Measurements from ENCODE around the gene SMIM13. TPM values are rescaled to one million over a fixed set of nuclear protein-coding genes. Genes with fewer than 3 reads are reported as not detected.
"Not testable (repeated sequence)": the region's sequence is repeated elsewhere in the genome, so short reads cannot be mapped to it uniquely, and the experiment has no call there.

Gene SMIM13
- total RNA-seq, 4 donors from 2014 or later, result 3.8 to 7.4 (median 6.3) TPM

DNA sequence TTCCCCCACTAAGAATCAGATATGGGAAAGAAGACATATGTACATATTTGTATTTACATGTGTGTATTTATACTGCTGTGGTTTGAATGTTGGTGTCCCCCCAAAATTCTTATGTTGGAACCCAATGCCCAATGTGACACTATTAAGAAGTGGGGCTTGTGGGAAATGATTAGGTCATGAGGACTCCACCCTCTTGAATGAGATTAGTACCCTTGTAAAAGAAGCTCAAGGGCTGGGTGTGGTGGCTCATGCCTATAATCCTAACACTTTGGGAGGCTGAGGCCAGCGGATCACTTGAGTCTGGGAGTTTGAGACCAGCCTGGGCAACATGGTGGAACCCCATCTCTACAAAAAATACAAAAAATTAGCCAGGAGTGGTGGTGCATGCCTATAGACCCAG, 3.9 kb upstream of the SMIM13 start:
- 43 to 60% methylated on average over 1 of the region's 1 CpG for WGBS, 2 donors

DNA sequence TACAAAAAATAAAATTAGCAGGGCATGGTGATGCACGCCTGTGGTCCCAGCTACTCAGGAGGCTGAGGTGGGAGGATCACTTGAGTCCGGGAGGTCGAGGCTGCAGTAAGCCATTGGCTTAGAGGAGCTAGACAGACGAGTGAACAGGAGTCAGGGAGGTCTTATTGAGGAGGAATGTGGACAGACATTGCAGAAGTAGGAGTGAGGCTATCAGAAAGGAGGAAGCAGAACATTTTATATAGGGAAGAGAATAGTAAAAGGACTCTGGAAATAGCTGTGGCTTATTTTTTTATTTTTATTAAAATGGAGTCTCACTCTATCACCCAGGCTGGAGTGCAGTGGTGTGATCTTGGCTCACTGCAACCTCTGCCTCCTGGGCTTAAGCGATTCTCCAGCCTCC, 2.5 kb upstream of the SMIM13 start:
- DNase-seq; H3K9me3 ChIP-seq; H3K27me3 ChIP-seq; H3K36me3 ChIP-seq; intact Hi-C loops (cut with DNase I); H3K27ac ChIP-seq; H3K4me3 ChIP-seq: not testable (repeated sequence)
- 80 to 88% methylated on average over 5 of the region's 5 CpGs for WGBS, 2 donors
- H3K4me1 ChIP-seq, result peaks cover 5 to 24% (median 15%) of the 10 kb centered on the region in 3 donors

More for the DNA sequence above, 3.9 kb upstream of the SMIM13 start:
- Histone ChIP-seq H3K36me3 (no peaks in the 10 kb centered on the region), H3K4me3 (no peak overlapping the region), H3K9me3 (no peaks in the 10 kb centered on the region), H3K27me3 (peaks cover 0 to 1% (median 0%) of the 10 kb centered on the region in 4 donors), H3K4me1 (peaks cover 0 to 10% (median under 1%) of the 10 kb centered on the region in 3 donors), H3K27ac (no peak overlapping the region)
- no peak for TF ChIP-seq POLR2A (IDR thresholded peaks at IDR 0.05)
- TF ChIP-seq, protein P1, sequence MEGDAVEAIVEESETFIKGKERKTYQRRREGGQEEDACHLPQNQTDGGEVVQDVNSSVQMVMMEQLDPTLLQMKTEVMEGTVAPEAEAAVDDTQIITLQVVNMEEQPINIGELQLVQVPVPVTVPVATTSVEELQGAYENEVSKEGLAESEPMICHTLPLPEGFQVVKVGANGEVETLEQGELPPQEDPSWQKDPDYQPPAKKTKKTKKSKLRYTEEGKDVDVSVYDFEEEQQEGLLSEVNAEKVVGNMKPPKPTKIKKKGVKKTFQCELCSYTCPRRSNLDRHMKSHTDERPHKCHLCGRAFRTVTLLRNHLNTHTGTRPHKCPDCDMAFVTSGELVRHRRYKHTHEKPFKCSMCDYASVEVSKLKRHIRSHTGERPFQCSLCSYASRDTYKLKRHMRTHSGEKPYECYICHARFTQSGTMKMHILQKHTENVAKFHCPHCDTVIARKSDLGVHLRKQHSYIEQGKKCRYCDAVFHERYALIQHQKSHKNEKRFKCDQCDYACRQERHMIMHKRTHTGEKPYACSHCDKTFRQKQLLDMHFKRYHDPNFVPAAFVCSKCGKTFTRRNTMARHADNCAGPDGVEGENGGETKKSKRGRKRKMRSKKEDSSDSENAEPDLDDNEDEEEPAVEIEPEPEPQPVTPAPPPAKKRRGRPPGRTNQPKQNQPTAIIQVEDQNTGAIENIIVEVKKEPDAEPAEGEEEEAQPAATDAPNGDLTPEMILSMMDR (IDR thresholded peaks at IDR 0.05), result no peak
- no peak for DNase-seq
- intact Hi-C loops (cut with DNase I), result no loop called here

DNA sequence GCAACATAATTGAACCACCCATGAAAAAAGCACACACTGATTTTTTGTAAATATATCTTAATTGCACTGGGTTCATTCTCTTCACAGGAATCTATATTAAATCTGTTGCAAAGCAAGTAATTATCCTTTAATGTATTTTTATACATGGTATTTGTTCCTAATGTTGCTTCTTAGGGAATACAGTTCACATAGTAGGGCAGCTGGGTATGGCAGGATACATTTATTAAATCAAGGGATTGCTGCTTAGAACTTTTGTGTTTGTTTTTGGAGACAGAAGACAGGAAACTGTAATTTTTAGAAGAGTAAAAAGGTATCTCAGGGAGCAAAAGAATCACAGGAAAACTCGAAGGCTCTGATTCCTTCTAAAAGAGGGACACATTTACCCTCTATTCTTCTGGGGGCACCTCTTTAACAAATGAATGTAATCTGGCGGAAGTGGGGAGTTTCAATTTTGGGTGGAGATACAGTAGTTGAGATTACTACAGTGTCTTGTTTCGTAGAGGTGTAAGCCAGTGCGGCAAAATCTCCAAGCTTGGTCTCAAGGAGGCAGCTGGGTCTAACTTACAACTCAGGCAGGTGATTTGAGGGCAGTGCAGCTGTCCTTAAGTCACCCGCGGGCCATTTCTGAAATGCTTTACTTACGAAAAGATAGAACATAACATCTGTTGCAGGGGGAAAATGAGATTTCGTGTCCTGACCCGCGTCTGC, 812 bp upstream of the SMIM13 start:
- no peak for DNase-seq
- Histone ChIP-seq H3K4me3 (peak overlapping the region; percentile 80 to 100 (median 92)), H3K36me3 (peaks cover 0 to 5% (median 0%) of the 10 kb centered on the region in 3 donors), H3K27me3 (no peaks in the 10 kb centered on the region), H3K9me3 (no peaks in the 10 kb centered on the region), H3K27ac (peak overlapping the region; percentile 97 to 100 (median 99)), H3K4me1 (peaks cover 5 to 30% (median 15%) of the 10 kb centered on the region in 3 donors)
- TF ChIP-seq POLR2A (IDR thresholded peaks at IDR 0.05), result no peak
- TF ChIP-seq, protein P1 (IDR thresholded peaks at IDR 0.05), result no peak
- intact Hi-C loops (cut with DNase I), result no loop called here
- WGBS, 2 donors, result 2 to 5% methylated on average over 9 to 10 of the region's 10 CpGs

DNA sequence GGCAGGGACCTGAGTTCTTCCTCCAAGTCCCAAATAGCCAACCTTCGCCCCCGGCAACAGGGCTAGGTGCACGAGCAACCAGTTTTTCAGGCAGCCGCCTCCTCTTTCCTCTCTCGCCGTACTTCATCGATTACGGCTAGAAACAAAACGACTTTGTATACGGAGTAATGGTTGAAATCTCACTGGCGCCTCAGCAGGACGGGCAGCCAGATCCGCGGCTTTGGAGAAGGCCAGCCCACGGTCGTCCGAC, 333 bp upstream of the SMIM13 start:
- intact Hi-C loops (cut with DNase I), result no loop called here
- no peak for DNase-seq
- H3K36me3 ChIP-seq, result peaks cover 0 to 5% (median 0%) of the 10 kb centered on the region in 3 donors
- WGBS, 2 donors, result no CpG with 5 or more reads among the region's 17 CpGs
- H3K4me1 ChIP-seq, result peaks cover 5 to 30% (median 15%) of the 10 kb centered on the region in 3 donors
- no peaks in the 10 kb centered on the region for H3K27me3 ChIP-seq
- peak overlapping the region; percentile 97 to 100 (median 99) for H3K27ac ChIP-seq
- H3K9me3 ChIP-seq, result no peaks in the 10 kb centered on the region
- peak overlapping the region; percentile 80 to 100 (median 92) for H3K4me3 ChIP-seq
- no peak for TF ChIP-seq POLR2A (IDR thresholded peaks at IDR 0.05)
- TF ChIP-seq, protein P1 (IDR thresholded peaks at IDR 0.05), result no peak

DNA sequence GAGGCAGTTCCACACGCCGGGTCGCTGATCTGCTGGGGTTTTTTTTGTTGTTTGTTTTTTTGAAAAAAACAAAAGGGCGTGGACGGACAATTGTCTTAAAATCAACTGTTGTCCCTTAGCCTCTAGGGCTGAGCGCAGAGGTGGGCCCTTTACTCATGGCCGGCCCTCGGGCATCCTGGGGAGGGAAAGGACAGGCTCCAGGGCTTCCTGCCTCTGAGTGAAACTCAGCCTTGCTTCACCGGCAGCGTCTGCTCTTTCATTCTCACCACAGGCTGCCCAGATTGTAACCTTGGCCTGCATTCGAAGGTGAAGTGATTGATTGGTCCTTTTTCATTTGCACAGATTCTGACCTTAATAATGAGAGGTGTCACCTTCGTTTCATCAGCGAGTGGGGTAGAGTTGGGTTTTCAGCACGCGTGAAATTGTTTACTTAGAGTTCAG, 797 bp downstream of the SMIM13 start:
- Histone ChIP-seq H3K9me3 (no peaks in the 10 kb centered on the region), H3K27me3 (no peaks in the 10 kb centered on the region), H3K27ac (peak overlapping the region; percentile 97 to 100 (median 99)), H3K4me1 (peaks cover 5 to 30% (median 15%) of the 10 kb centered on the region in 3 donors), H3K36me3 (peaks cover 0 to 10% (median 0%) of the 10 kb centered on the region in 3 donors), H3K4me3 (peak overlapping the region; percentile 80 to 100 (median 92))
- TF ChIP-seq, protein P1 (IDR thresholded peaks at IDR 0.05), result no peak
- TF ChIP-seq POLR2A (IDR thresholded peaks at IDR 0.05), result no peak
- WGBS, 2 donors, result 0 to 2% methylated on average over 8 to 9 of the region's 15 CpGs
- no peak for DNase-seq
- intact Hi-C loops (cut with DNase I), result no loop called here

Measured in esophagus squamous epithelium (tissue), 5 donors.